GM12872 (cell line): Measurements from ENCODE around the gene FRMD4B.

ENCODE experiments used
- CTCF ChIP-seq: IDR thresholded peaks from 3 replicates; pipeline ENCODE4 v1.5.1; 2011; ENCODE audit warnings: low read depth, mild to moderate bottlenecking, low read length, moderate library complexity; ENCODE audit not compliant: insufficient read depth

FRMD4B gene

GRCh38 chr3:69343875-69344274, 42.0 kb downstream of the FRMD4B start:
- TF ChIP-seq CTCF = no peak

GRCh38 chr3:69342074-69342473, 43.8 kb downstream of the FRMD4B start:
- TF ChIP-seq CTCF = no peak

- TF ChIP-seq CTCF = no peak
Observed at GRCh38 chr3:69339760-69340159, 46.1 kb downstream of the FRMD4B start.

GRCh38 chr3:69338911-69339310, 47.0 kb downstream of the FRMD4B start:
- TF ChIP-seq CTCF = no peak

GRCh38 chr3:69332934-69333333, 53.0 kb downstream of the FRMD4B start:
- no peak for TF ChIP-seq CTCF

GRCh38 chr3:69330891-69331400, 54.9 kb downstream of the FRMD4B start:
- TF ChIP-seq CTCF = no peak

GRCh38 chr3:69329892-69330291, 56.0 kb downstream of the FRMD4B start:
- TF ChIP-seq CTCF = no peak

DNA sequence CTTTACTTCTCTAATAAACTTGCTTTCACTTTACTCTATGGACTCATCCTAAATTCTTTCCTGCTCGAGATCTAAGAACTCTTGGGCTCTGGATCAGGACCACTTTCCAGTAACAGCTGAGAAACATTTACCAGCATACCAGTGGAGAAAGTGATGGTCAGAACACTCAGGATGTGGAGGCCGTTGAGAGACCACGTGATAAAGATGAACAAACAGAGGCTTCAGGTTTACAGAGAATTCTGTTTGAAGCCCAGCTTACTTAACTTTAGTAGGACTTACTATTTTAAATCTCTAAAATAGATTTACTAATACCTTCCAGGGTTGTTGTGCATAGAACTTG, 57.0 kb downstream of the FRMD4B start:
- no peak for TF ChIP-seq CTCF
